Nephron progenitor cell (in vitro differentiated cells): ENCODE measurements around the gene STMN3.

Experiments used
- DNase-seq: peaks from one replicate; pipeline ENCODE4 v3.0.0; 2021
- H3K27ac Mint-ChIP-seq: 2 replicates; pipeline ENCODE4 v1.8.0; 2021; ENCODE audit warnings: mild to moderate bottlenecking, moderate library complexity, mixed read lengths
- H3K27me3 Mint-ChIP-seq: 2 replicates; pipeline ENCODE4 v1.8.0; 2021; ENCODE audit warnings: mild to moderate bottlenecking, low read depth, mixed read lengths; ENCODE audit not compliant: poor library complexity
- H3K36me3 Mint-ChIP-seq: 2 replicates; pipeline ENCODE4 v1.8.0; 2021; ENCODE audit warnings: low read depth, mixed read lengths
- H3K4me1 Mint-ChIP-seq: 2 replicates; pipeline ENCODE4 v1.8.0; 2021; ENCODE audit warnings: mixed read lengths
- H3K4me3 Mint-ChIP-seq: 2 replicates; pipeline ENCODE4 v1.8.0; 2021; ENCODE audit warnings: mild to moderate bottlenecking, moderate library complexity, mixed read lengths
- H3K9me3 Mint-ChIP-seq: 2 replicates; pipeline ENCODE4 v1.8.0; 2021; ENCODE audit warnings: mild to moderate bottlenecking, moderate library complexity, mixed read lengths
- TF ChIP-seq, protein P1 (sequence below): fragments of 200-600 bp; sonication (generic); IDR thresholded peaks from 2 replicates; pipeline ENCODE4 v1.5.0; 2021; ENCODE audit warnings: antibody characterized with exemption

The STMN3 gene

DNA sequence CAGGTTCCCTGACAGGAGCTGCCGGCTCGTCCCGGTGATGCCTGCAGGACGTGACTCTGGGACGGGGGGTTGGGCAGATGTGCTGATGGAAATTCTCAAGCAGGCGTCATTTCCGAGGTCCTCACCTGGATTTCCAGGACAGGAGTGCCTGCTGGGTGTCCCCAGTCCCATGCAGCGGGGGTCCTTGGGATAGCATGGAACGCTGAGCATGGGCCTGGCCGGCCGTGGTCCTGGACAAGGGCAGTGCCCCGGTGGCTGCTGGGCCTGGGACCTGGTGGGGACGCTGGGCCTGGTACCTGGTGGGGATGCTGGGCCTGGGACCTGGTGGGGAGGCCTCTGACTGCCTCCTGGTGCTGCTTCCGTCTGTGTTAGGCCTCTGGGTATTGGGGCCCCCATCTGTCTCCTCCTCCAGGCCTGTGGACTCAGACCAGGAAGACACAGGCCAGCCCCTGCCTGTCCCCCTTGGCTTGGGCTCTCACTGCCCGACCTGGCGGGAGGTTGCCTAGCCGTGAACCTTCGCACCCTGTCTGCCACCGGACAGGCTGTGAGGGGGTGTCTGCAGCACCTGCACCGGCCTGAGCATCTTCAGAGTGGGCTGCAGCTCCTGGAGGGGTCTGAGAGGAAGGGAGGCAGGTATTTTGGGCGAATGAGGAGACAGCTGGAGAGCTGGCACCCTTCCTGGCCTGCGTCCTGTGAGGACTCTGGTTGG lies 11.1 kb upstream of the STMN3 start:
- TF ChIP-seq, protein P1, sequence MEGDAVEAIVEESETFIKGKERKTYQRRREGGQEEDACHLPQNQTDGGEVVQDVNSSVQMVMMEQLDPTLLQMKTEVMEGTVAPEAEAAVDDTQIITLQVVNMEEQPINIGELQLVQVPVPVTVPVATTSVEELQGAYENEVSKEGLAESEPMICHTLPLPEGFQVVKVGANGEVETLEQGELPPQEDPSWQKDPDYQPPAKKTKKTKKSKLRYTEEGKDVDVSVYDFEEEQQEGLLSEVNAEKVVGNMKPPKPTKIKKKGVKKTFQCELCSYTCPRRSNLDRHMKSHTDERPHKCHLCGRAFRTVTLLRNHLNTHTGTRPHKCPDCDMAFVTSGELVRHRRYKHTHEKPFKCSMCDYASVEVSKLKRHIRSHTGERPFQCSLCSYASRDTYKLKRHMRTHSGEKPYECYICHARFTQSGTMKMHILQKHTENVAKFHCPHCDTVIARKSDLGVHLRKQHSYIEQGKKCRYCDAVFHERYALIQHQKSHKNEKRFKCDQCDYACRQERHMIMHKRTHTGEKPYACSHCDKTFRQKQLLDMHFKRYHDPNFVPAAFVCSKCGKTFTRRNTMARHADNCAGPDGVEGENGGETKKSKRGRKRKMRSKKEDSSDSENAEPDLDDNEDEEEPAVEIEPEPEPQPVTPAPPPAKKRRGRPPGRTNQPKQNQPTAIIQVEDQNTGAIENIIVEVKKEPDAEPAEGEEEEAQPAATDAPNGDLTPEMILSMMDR: no peak
- H3K36me3 Mint-ChIP-seq: peaks cover 39% of the 10 kb centered on the region
- no peak for DNase-seq
- H3K27ac Mint-ChIP-seq: no peak overlapping the region
- no peaks in the 10 kb centered on the region for H3K27me3 Mint-ChIP-seq
- no peak overlapping the region for H3K4me3 Mint-ChIP-seq
- H3K9me3 Mint-ChIP-seq: no peaks in the 10 kb centered on the region
- H3K4me1 Mint-ChIP-seq: peaks cover 12% of the 10 kb centered on the region

GRCh38 chr20:63663332-63664066 lies 10.3 kb upstream of the STMN3 start:
- Mint-ChIP-seq H3K4me3 (no peak overlapping the region), H3K36me3 (peaks cover 32% of the 10 kb centered on the region), H3K9me3 (no peaks in the 10 kb centered on the region), H3K4me1 (peaks cover 20% of the 10 kb centered on the region), H3K27me3 (no peaks in the 10 kb centered on the region), H3K27ac (no peak overlapping the region)
- no peak for DNase-seq
- TF ChIP-seq, protein P1: no peak

DNA sequence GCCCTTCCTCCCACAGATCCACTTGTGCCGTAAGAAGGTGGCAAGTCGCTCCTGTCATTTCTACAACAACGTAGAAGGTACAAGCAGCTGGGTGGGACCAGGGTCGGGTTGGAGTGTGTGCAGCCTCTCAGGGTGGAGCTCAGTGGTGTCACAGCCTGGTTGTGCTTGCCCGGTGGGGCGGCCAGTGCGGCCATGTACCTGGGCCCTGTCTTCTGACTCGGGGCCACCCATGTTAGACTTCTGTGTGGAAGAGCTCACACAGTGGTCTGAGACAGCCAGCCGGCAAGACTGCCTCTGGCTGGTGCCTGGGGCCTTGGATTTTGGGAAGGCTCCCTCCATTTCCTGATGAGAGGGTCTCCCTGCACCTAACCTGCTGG lies 9.6 kb upstream of the STMN3 start:
- H3K4me1 Mint-ChIP-seq: peaks cover 26% of the 10 kb centered on the region
- TF ChIP-seq, protein P1: no peak
- H3K27ac Mint-ChIP-seq: no peak overlapping the region
- no peaks in the 10 kb centered on the region for H3K27me3 Mint-ChIP-seq
- no peaks in the 10 kb centered on the region for H3K9me3 Mint-ChIP-seq
- no peak overlapping the region for H3K4me3 Mint-ChIP-seq
- DNase-seq: no peak
- peaks cover 26% of the 10 kb centered on the region for H3K36me3 Mint-ChIP-seq

GRCh38 chr20:63661959-63662812 lies 9.0 kb upstream of the STMN3 start:
- H3K27me3 Mint-ChIP-seq: no peaks in the 10 kb centered on the region
- DNase-seq: no peak

DNA sequence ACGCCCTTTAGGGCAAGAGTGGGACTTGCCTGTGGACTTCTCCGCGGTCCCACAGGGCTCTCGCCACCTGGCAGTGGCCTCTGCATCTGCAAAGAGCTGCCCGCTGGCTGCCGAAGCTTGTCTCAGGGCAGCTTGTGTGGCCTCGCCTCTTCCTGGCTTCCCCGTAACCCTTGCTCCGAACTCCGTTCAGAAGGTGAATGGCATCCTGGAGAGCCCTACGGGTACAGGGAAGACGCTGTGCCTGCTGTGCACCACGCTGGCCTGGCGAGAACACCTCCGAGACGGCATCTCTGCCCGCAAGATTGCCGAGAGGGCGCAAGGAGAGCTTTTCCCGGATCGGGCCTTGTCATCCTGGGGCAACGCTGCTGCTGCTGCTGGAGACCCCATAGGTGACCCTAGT lies 7.9 kb upstream of the STMN3 start:
- no peak overlapping the region for H3K4me3 Mint-ChIP-seq
- TF ChIP-seq, protein P1: no peak
- peaks cover 15% of the 10 kb centered on the region for H3K36me3 Mint-ChIP-seq
- H3K4me1 Mint-ChIP-seq: peaks cover 31% of the 10 kb centered on the region
- no peak for DNase-seq
- H3K9me3 Mint-ChIP-seq: no peaks in the 10 kb centered on the region
- no peaks in the 10 kb centered on the region for H3K27me3 Mint-ChIP-seq
- no peak overlapping the region for H3K27ac Mint-ChIP-seq

More at GRCh38 chr20:63661959-63662812, 9.0 kb upstream of the STMN3 start:
- TF ChIP-seq, protein P1: no peak
- Mint-ChIP-seq H3K27ac (no peak overlapping the region), H3K9me3 (no peaks in the 10 kb centered on the region), H3K36me3 (peaks cover 20% of the 10 kb centered on the region), H3K4me1 (peaks cover 28% of the 10 kb centered on the region), H3K4me3 (no peak overlapping the region)
